NB4 (cell line): ENCODE data around the gene CUL3.

ENCODE experiments used
- CTCF ChIP-seq: IDR thresholded peaks from one replicate; pipeline ENCODE4 v1.5.1; 2012; ENCODE audit warnings: low read depth, low read length
- POLR2A ChIP-seq: IDR thresholded peaks from 2 replicates; pipeline ENCODE4 v1.6.1; 2011; ENCODE audit warnings: mild to moderate bottlenecking; ENCODE audit not compliant: insufficient read length; ENCODE audit errors: extremely low read depth

GRCh38 chr2:224570328-224570993 is 14.7 kb downstream of the CUL3 start:
- TF ChIP-seq CTCF (no peak), POLR2A (no peak)
